Loucy (cell line): Measurements from ENCODE around the gene MLST8.

ENCODE experiments used
- H2AFZ ChIP-seq: fragments of 200-600 bp; sonication (generic); 2 replicates; pipeline ENCODE4 v1.6.0; 2016; ENCODE audit warnings: antibody characterized with exemption, mild to moderate bottlenecking, low read length, moderate library complexity
- H3F3A ChIP-seq: fragments of 200-600 bp; 2 replicates; pipeline ENCODE4 v1.6.0; 2016; ENCODE audit warnings: antibody characterized with exemption, low read depth, mild to moderate bottlenecking
- H3K27me3 ChIP-seq: fragments of 200-600 bp; sonication (generic); 2 replicates; pipeline ENCODE4 v1.6.1; 2014; ENCODE audit warnings: low read length, mild to moderate bottlenecking; ENCODE audit not compliant: insufficient read depth, poor library complexity, severe bottlenecking
- H3K36me3 ChIP-seq: fragments of 200-600 bp; sonication (generic); 2 replicates; pipeline ENCODE4 v1.6.1; 2016; ENCODE audit warnings: low read length; ENCODE audit not compliant: insufficient read depth
- H3K4me1 ChIP-seq: fragments of 200-600 bp; sonication (generic); 2 replicates; pipeline ENCODE4 v1.5.1; 2014; ENCODE audit warnings: low read length, mild to moderate bottlenecking; ENCODE audit not compliant: insufficient read depth, poor library complexity, severe bottlenecking
- H3K4me2 ChIP-seq: fragments of 200-600 bp; sonication (generic); 2 replicates; pipeline ENCODE4 v1.6.0; 2014; ENCODE audit warnings: antibody characterized with exemption, low read length, low read depth, mild to moderate bottlenecking; ENCODE audit not compliant: poor library complexity, severe bottlenecking
- H3K4me3 ChIP-seq: fragments of 200-600 bp; sonication (generic); 2 replicates; pipeline ENCODE4 v1.5.1; 2014; ENCODE audit warnings: low read length, mild to moderate bottlenecking, mixed read lengths; ENCODE audit not compliant: poor library complexity, severe bottlenecking
- H3K79me2 ChIP-seq: fragments of 200-600 bp; sonication (generic); 2 replicates; pipeline ENCODE4 v1.6.1; 2014; ENCODE audit warnings: low read length; ENCODE audit not compliant: insufficient read depth
- H3K9ac ChIP-seq: fragments of 200-600 bp; sonication (generic); 2 replicates; pipeline ENCODE4 v1.6.0; 2014; ENCODE audit warnings: mild to moderate bottlenecking, low read depth, low read length, moderate library complexity; ENCODE audit not compliant: poor library complexity, severe bottlenecking
- H3K9me2 ChIP-seq: fragments of 200-600 bp; sonication (generic); replicated peaks from 2 replicates; pipeline ENCODE4 v1.6.1; 2016; ENCODE audit warnings: low read depth, low read length, mixed read lengths
- H3K9me3 ChIP-seq: fragments of 200-600 bp; sonication (generic); 2 replicates; pipeline ENCODE4 v1.6.1; 2014; ENCODE audit warnings: mild to moderate bottlenecking, antibody characterized with exemption, low read length, low read depth; ENCODE audit not compliant: insufficient read depth
- H4K20me1 ChIP-seq: fragments of 200-600 bp; sonication (generic); 2 replicates; pipeline ENCODE4 v1.6.0; 2014; ENCODE audit warnings: antibody characterized with exemption, low read length, mild to moderate bottlenecking; ENCODE audit not compliant: insufficient read depth, poor library complexity, severe bottlenecking
- CTCF ChIP-seq: fragments of 200-600 bp; sonication (generic); conservative IDR thresholded peaks from 2 replicates; pipeline ENCODE4 v1.5.1; 2014; ENCODE audit warnings: mild to moderate bottlenecking, antibody characterized with exemption, low read length
- EZH2phosphoT487 ChIP-seq: fragments of 200-600 bp; IDR thresholded peaks from 2 replicates; pipeline ENCODE4 v1.6.1; 2018; ENCODE audit warnings: antibody characterized with exemption, mild to moderate bottlenecking, moderate library complexity, borderline replicate concordance

Gene MLST8

GRCh38 chr16:2180461-2180860, 24.8 kb upstream of the MLST8 start:
- Histone ChIP-seq H3K27me3 (no peaks in the 10 kb centered on the region), H4K20me1 (no peaks in the 10 kb centered on the region), H3K79me2 (no peaks in the 10 kb centered on the region), H3K4me1 (no peaks in the 10 kb centered on the region), H3K9me3 (no peaks in the 10 kb centered on the region), H3K9me2 (no peaks in the 10 kb centered on the region), H3K4me2 (no peak overlapping the region), H3K36me3 (no peaks in the 10 kb centered on the region), H3F3A (no peaks in the 10 kb centered on the region), H3K9ac (no peak overlapping the region), H3K4me3 (no peak overlapping the region), H2AFZ (no peak overlapping the region)
- no peak for TF ChIP-seq EZH2phosphoT487
- no peak for TF ChIP-seq CTCF

DNA sequence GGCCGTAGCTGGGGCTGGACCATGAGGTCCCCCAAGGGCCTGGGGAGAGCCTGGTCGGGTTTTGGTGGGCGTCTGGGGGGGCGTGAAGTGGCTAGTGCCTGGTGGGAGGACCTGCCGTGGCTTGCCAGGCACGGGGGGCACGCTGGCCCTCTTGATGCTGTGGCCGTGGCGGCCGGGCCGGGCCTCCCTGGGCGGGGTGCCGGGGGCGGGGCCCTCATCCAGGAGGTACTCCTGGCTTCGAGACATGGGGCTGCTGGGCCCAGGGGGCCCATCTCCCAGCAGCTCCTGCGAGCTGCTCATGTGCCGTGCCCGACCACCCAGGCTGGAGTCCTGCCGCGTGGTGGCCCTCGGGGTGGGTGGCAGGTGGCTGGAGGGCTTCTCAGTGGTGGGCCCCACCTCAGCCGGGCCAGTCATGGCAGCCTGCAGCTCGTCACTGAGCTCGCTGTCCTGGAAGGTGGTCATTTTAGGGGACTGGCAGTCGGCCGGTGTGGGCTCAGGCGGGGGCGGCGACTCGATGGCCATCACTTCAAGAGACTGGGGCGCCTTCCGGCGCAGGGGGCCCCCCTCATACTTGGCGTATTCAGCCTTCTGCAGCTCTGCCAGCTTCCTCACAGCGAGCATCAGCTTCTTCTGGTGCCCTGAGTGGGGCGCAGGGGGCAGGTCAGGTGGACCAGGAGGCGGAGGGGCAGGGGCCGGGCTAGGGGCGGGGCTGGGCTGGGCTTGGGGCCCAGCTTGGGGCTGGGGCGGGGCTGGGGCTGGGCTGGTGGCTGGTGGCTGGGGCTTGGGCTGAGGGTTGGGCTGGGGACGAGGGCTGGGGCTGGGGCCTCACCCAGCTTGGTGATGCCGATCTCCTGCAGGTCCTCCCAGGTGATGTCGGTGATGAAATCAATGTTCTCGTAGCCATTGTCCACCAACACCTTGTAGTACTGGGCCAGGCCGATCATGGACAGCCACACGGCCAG, 24.0 kb upstream of the MLST8 start:
- Histone ChIP-seq H3K36me3 (no peaks in the 10 kb centered on the region), H3K79me2 (no peaks in the 10 kb centered on the region), H3K9me3 (no peaks in the 10 kb centered on the region), H3K27me3 (no peaks in the 10 kb centered on the region), H3K9ac (no peak overlapping the region), H3K4me1 (no peaks in the 10 kb centered on the region), H3K4me2 (no peak overlapping the region), H3K9me2 (no peaks in the 10 kb centered on the region), H3K4me3 (no peak overlapping the region), H2AFZ (no peak overlapping the region), H4K20me1 (no peaks in the 10 kb centered on the region), H3F3A (no peaks in the 10 kb centered on the region)
- no peak for TF ChIP-seq CTCF
- TF ChIP-seq EZH2phosphoT487 = no peak

- no peaks in the 10 kb centered on the region for H3F3A ChIP-seq
- no peak overlapping the region for H3K4me2 ChIP-seq
- no peaks in the 10 kb centered on the region for H3K9me3 ChIP-seq
- no peak for TF ChIP-seq EZH2phosphoT487
- no peak for TF ChIP-seq CTCF
- H3K9ac ChIP-seq = no peak overlapping the region
- H3K4me3 ChIP-seq = no peak overlapping the region
- no peak overlapping the region for H2AFZ ChIP-seq
- H4K20me1 ChIP-seq = no peaks in the 10 kb centered on the region
- H3K27me3 ChIP-seq = no peaks in the 10 kb centered on the region
- H3K9me2 ChIP-seq = no peaks in the 10 kb centered on the region
- H3K79me2 ChIP-seq = no peaks in the 10 kb centered on the region
- H3K36me3 ChIP-seq = no peaks in the 10 kb centered on the region
- H3K4me1 ChIP-seq = no peaks in the 10 kb centered on the region
Measured at GRCh38 chr16:2181952-2182351, 23.3 kb upstream of the MLST8 start.
